ENCODE data around the gene DMXL2.
"Not testable (repeated sequence)": the region's sequence is repeated elsewhere in the genome, so short reads cannot be mapped to it uniquely, and the experiment has no call there.

Gene DMXL2

DNA sequence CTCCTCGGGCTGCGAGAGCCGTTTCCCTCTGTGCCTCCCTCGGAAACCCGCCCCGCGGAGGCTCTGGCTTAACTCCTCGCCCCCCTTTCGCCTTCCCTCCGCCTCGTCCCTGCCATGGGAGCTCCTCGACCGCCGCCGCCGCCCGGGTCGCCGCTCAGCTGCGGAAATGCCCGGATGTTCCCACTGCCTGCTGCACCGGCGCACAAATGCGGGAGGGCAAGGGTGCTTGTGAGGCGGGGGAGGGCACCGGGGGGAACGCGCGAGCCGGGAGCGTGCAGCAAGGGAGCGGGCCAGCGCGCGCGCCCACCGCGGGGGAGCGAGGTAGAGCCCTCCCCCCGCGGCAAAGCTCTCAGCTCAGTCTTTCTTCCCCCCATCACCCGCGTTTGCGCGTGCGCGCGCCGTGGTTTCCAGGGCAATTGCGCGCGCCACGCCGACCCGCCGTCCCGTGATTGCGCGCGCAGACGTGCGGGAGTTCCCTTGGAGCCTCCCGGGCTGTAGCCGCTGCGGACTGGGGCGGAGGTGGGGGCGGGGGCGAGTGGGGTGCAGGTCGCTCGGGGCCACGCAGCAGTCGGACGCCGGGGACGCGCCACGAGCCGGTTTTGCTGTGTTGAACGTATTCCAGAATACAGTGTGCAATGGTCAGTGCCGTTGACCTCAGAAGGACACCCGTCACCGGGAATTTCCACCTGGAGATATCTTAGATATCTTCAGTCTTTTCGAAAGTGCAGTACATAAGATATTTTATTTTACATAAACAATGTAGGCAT, at the start of gene DMXL2:
DMXL2 (minus strand) TSS at position 168 of the 767 bp plus-strand sequence. CDS start 226 bp downstream, outside the sequence.
- DNase-seq = peak; percentile 41 to 49

- DNase-seq = no peak
Measured at GRCh38 chr15:51672155-51672687, 49.6 kb upstream of the DMXL2 start.

GRCh38 chr15:51669381-51669780, 46.8 kb upstream of the DMXL2 start:
- no peak for DNase-seq

GRCh38 chr15:51668446-51668845, 45.9 kb upstream of the DMXL2 start:
- DNase-seq = no peak

- DNase-seq = no peak
Measured at GRCh38 chr15:51667478-51667877, 44.9 kb upstream of the DMXL2 start.

DNA sequence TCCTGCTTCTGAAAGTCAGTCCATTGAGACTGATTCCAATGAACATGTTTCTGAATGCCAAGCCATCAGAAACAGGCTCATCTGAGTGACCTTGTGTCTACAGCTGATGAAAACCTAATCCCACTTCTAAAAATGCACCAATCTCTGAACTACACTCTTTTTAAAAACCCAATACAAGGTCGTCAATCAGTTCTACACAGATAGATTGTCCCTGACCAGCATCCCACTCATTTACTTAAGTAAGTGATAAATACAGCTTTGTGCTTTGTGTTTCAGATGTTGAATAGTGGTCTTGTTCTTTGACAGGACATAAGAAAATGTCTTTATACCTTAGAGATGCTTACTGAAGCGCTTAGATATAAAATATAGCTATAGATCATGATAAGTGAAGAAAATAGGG, 38.5 kb upstream of the DMXL2 start:
- no peak for DNase-seq

DNA sequence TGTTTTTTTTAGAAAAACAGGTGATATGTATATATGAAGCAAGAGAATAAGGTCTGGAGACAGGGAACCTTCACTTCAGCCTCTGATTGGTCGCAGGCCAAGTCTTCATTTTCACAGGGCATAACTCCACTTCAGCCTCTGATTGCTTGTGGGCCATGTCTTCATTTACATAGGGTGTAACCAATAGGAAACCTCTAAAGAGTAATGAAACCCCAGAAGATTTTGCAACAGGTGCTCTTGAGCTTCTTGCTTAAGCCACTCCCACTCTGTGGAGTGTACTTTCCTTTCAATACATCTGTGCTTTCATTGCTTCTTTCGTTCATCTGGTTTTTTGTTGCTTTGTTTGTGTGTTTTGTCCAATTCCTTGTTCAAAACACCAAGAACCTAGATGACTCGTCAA, 36.1 kb upstream of the DMXL2 start:
- DNase-seq = no peak

DNA sequence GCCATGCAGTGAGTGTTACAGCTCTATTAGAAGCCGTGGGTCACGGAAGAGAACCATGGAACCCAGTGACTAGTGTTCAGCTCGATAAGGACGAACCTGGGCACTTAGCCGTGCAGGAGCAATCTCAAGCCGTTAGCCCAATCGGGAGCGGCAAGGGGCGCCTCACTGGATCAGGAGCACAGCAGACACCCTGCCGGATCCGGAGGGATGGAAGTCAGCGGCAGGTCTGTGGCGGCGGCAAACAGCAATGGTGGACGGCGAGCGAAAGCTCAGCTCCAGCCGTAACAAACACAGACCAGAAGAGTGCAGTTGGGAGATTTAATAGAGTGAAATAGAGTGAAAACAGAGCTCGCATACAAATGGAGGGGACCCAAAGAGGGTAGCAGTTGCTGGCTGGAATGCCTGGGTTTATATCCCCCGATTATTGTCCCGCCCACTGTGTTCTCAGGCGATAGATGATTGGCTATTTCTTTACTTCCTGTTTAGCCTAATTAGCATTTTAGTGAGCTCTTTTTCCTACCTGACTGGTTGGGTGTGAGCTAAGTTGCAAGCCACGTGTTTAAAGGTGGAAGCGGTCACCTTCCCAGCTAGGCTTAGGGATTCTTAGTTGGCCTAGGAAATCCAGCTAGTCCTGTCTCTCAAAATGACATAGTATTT, 33.0 kb upstream of the DMXL2 start:
- not testable (repeated sequence) for DNase-seq

- no peak for DNase-seq
Measured at GRCh38 chr15:51652084-51652668, 29.6 kb upstream of the DMXL2 start.

GRCh38 chr15:51649659-51650521, 27.3 kb upstream of the DMXL2 start:
- DNase-seq = peak; percentile 2 to 11

DNA sequence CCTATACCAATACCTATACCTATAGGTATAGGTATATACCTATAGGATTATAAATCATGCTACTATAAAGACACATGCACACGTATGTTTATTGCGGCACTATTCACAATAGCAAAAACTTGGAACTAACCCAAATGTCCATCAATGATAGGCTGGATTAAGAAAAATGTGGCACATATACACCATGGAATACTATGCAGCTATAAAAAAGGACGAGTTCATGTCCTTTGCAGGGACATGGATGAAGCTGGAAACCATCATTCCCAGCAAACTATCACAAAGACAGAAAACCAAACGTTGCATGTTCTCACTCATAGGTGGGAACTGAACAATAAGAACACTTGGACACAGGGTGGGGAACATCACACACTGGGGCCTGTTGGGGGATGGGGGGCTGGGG, 26.1 kb upstream of the DMXL2 start:
- DNase-seq = not testable (repeated sequence)

- DNase-seq = not testable (repeated sequence)
Measured at GRCh38 chr15:51648101-51648500, 25.5 kb upstream of the DMXL2 start.

DNA sequence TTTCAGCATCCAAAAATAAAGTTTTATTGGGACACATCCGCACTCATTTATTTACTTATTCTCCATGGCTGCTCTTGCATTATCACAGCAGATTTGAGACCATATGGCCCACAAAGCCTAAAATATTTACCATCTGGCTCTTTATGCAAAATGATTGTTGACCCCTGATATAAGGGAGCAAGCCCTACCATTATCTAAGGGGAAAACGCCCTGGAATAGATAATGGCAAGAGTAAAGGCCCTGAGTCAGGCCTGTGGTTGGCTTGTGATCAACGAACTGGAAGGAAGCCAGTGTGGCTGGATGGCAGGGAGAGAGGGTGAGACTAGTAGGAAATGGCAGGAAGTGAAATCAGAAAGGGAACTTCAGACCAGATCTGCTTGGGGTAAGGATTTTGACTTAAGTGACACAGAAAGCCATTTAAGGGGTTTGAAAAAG, 24.6 kb upstream of the DMXL2 start:
- no peak for DNase-seq

DNA sequence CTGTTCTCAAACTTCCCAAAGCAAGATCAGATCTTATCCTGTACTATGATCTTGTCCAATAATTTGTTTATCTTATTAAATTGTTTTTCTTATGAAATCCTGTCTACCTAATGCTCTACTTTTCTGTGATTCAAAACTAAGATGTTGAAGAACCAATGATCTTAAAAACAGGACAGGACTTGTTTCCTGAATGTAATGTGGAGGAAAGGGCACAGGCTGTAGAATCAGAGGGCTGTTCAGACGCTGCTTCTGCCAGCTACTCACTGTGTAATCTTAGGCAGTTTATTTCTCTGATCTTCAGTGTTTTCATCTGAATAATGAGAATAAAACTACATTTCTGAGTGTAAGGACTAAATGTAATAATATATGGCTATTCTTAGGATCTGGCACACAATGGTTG, 20.1 kb upstream of the DMXL2 start:
- DNase-seq = no peak

GRCh38 chr15:51641490-51642130, 19.0 kb upstream of the DMXL2 start:
- no peak for DNase-seq

DNA sequence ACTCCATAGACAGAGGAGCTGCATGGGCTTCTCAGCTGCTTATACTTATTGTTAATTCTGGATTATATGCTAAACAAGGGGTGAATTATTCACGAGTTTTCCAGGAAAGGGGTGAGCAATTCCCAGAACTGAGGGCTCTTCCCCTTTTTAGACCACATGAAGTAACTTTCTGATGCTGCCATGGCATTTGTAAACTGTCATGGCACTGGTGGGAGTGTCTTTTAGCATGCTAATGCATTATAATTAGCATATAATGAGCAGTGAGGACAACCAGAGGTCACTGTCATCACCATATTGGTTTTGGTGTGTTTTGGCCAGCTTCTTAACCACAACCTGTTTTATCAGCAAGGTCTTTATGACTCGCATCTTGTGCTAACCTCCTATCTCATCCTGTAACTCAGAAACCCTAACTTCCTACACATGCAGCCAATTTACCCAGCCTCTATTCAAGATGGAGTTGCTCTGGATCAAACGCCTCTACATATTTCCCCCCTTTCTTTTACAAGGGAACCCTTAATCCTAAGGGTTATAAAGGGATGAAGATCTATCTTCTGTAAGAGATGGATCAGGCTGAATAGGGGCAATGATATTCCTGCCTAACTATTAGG, 12.1 kb upstream of the DMXL2 start:
- DNase-seq = no peak

GRCh38 chr15:51629612-51630011, 7.0 kb upstream of the DMXL2 start:
- DNase-seq = no peak

GRCh38 chr15:51625236-51625635, 2.7 kb upstream of the DMXL2 start:
- no peak for DNase-seq

DNA sequence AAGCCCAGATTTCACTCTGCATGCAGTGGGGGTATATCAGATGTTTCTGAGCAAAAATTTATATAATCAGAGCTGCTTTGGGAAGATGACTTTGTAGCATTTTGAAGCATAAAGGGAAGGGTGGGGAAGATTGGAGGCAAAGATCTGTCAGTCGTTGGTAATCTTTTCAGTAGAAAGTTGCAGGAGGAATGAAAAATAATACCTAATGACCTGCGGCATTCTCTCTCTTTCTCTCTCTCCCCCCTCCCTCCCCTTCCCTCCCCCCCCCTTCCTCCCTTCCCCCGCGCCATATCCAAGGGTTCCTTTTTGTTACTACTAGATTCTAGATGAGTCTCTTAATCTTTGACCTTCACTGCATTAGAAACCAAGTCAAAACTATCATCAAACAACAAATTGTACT, 1.5 kb upstream of the DMXL2 start:
- DNase-seq = no peak

GRCh38 chr15:51623386-51623938, 891 bp upstream of the DMXL2 start:
- DNase-seq = no peak

GRCh38 chr15:51621936-51622603, 501 bp downstream of the DMXL2 start:
- DNase-seq = no peak
